Osteoblast (primary cell): ENCODE data around the gene MED13L. TPM values are rescaled to one million over a fixed set of nuclear protein-coding genes. Genes with fewer than 3 reads are reported as not detected.
A peak's percentile ranks its signal among the peaks of the same experiment; 100 is the strongest.

Experiments used
- DNase-seq: peaks from one replicate; pipeline ENCODE4 v3.0.0; 2011; ENCODE audit warnings: low spot score, mixed read lengths; ENCODE audit not compliant: insufficient read length; ENCODE audit errors: missing footprints
- H2AFZ ChIP-seq: 2 replicates; pipeline ENCODE4 v1.6.0; 2011; ENCODE audit warnings: mild to moderate bottlenecking, low read length
- H3K27ac ChIP-seq: 2 replicates; pipeline ENCODE4 v1.5.1; 2011; ENCODE audit warnings: mild to moderate bottlenecking, low read depth, low read length, moderate library complexity
- H3K27me3 ChIP-seq: 2 replicates; pipeline ENCODE4 v1.6.0; 2012; ENCODE audit warnings: mild to moderate bottlenecking, control low read depth, inconsistent platforms, low read length, moderate library complexity; ENCODE audit not compliant: insufficient read depth
- H3K36me3 ChIP-seq: 2 replicates; pipeline ENCODE4 v1.5.1; 2011; ENCODE audit warnings: mild to moderate bottlenecking, low read length, control low read depth, moderate library complexity; ENCODE audit not compliant: insufficient read depth
- H3K4me1 ChIP-seq: 2 replicates; pipeline ENCODE4 v1.5.1; 2011; ENCODE audit warnings: mild to moderate bottlenecking, low read length, control low read depth, moderate library complexity; ENCODE audit not compliant: insufficient read depth
- H3K4me2 ChIP-seq: 2 replicates; pipeline ENCODE4 v1.6.0; 2011; ENCODE audit warnings: mild to moderate bottlenecking, low read length; ENCODE audit not compliant: insufficient read depth
- H3K4me3 ChIP-seq: fragments of 200-600 bp; sonication (generic); 3 replicates; pipeline ENCODE4 v1.5.1; 2012; ENCODE audit warnings: mild to moderate bottlenecking, low read length, inconsistent platforms; ENCODE audit not compliant: insufficient read depth
- H3K79me2 ChIP-seq: 2 replicates; pipeline ENCODE4 v1.6.0; 2012; ENCODE audit warnings: mild to moderate bottlenecking, low read length, control low read depth, inconsistent platforms; ENCODE audit not compliant: insufficient read depth
- H3K9me3 ChIP-seq: 2 replicates; pipeline ENCODE4 v1.5.1; 2011; ENCODE audit warnings: low read depth, low read length, control low read depth
- H4K20me1 ChIP-seq: 2 replicates; pipeline ENCODE4 v1.6.0; 2012; ENCODE audit warnings: mild to moderate bottlenecking, low read length, control low read depth; ENCODE audit not compliant: insufficient read depth
- CTCF ChIP-seq: IDR thresholded peaks from 2 replicates; pipeline ENCODE4 v1.5.1; 2011; ENCODE audit warnings: mild to moderate bottlenecking, low read depth, low read length, moderate library complexity; ENCODE audit errors: extremely low read depth
- total RNA-seq: library from RNA; depleted of rRNA; stranded (reverse); fragments of >200 nt; gene quantifications from 2 replicates; pipeline ENCODE4 v1.2.3, GENCODE V29; 2012

Gene MED13L
- total RNA-seq, 1 donor = 359 TPM

- H2AFZ ChIP-seq = no peak overlapping the region
- no peak overlapping the region for H3K4me2 ChIP-seq
- no peaks in the 10 kb centered on the region for H3K9me3 ChIP-seq
- H3K36me3 ChIP-seq = no peaks in the 10 kb centered on the region
- H3K27ac ChIP-seq = no peak overlapping the region
- H3K4me3 ChIP-seq = no peak overlapping the region
- H3K27me3 ChIP-seq = no peaks in the 10 kb centered on the region
- peaks cover 70% of the 10 kb centered on the region for H4K20me1 ChIP-seq
- peaks cover 37% of the 10 kb centered on the region for H3K4me1 ChIP-seq
- no peak for TF ChIP-seq CTCF
- H3K79me2 ChIP-seq = peaks cover 93% of the 10 kb centered on the region
- no peak for DNase-seq
Observed at GRCh38 chr12:116146386-116146785, 131.1 kb downstream of the MED13L start.

GRCh38 chr12:116145451-116145850 lies 132.0 kb downstream of the MED13L start:
- H3K27me3 ChIP-seq = no peaks in the 10 kb centered on the region
- TF ChIP-seq CTCF = no peak
- H3K4me3 ChIP-seq = no peak overlapping the region
- H3K4me2 ChIP-seq = no peak overlapping the region
- peaks cover 70% of the 10 kb centered on the region for H4K20me1 ChIP-seq
- no peak overlapping the region for H2AFZ ChIP-seq
- H3K79me2 ChIP-seq = peaks cover 93% of the 10 kb centered on the region
- peaks cover 43% of the 10 kb centered on the region for H3K4me1 ChIP-seq
- no peaks in the 10 kb centered on the region for H3K36me3 ChIP-seq
- H3K27ac ChIP-seq = peak overlapping the region; percentile 30
- no peaks in the 10 kb centered on the region for H3K9me3 ChIP-seq
- DNase-seq = no peak

GRCh38 chr12:116144384-116144783 lies 133.1 kb downstream of the MED13L start:
- Histone ChIP-seq H2AFZ (no peak overlapping the region), H3K27ac (peak overlapping the region; percentile 86), H3K4me3 (peak overlapping the region; percentile 38), H4K20me1 (peaks cover 70% of the 10 kb centered on the region), H3K4me1 (peaks cover 48% of the 10 kb centered on the region), H3K9me3 (no peaks in the 10 kb centered on the region), H3K27me3 (no peaks in the 10 kb centered on the region), H3K36me3 (no peaks in the 10 kb centered on the region), H3K79me2 (peaks cover 93% of the 10 kb centered on the region), H3K4me2 (peak overlapping the region; percentile 63)
- DNase-seq = no peak
- TF ChIP-seq CTCF = no peak

GRCh38 chr12:116143909-116144308 lies 133.6 kb downstream of the MED13L start:
- peaks cover 52% of the 10 kb centered on the region for H3K4me1 ChIP-seq
- H4K20me1 ChIP-seq = peaks cover 70% of the 10 kb centered on the region
- no peak for DNase-seq
- H3K36me3 ChIP-seq = no peaks in the 10 kb centered on the region
- no peak overlapping the region for H2AFZ ChIP-seq
- H3K79me2 ChIP-seq = peaks cover 93% of the 10 kb centered on the region
- H3K9me3 ChIP-seq = no peaks in the 10 kb centered on the region
- H3K27ac ChIP-seq = peak overlapping the region; percentile 86
- H3K4me2 ChIP-seq = peak overlapping the region; percentile 63
- peak overlapping the region; percentile 38 for H3K4me3 ChIP-seq
- TF ChIP-seq CTCF = no peak
- H3K27me3 ChIP-seq = no peaks in the 10 kb centered on the region
